SK-N-MC (cell line): Measurements from ENCODE around the gene ACSL3.

ENCODE experiments used
- DNase-seq: peaks from one replicate; pipeline ENCODE4 v3.0.0-alpha.2; 2011; ENCODE audit warnings: low read depth, low spot score
- H3K27ac ChIP-seq: fragments of 200-600 bp; sonication (generic); 2 replicates; pipeline ENCODE4 v1.5.1; 2016; ENCODE audit warnings: mixed run types
- H3K36me3 ChIP-seq: fragments of 200-600 bp; sonication (generic); 2 replicates; pipeline ENCODE4 v1.6.1; 2017; ENCODE audit warnings: antibody characterized with exemption, low read length, mixed read lengths; ENCODE audit not compliant: insufficient read depth
- H3K4me3 ChIP-seq: fragments of 200-600 bp; sonication (generic); 2 replicates; pipeline ENCODE4 v1.5.1; 2016
- H3K9ac ChIP-seq: fragments of 200-600 bp; sonication (generic); 2 replicates; pipeline ENCODE4 v1.8.0; 2017; ENCODE audit warnings: mixed run types, mixed read lengths; ENCODE audit not compliant: insufficient read length
- H3K9me3 ChIP-seq: fragments of 200-600 bp; sonication (generic); 2 replicates; pipeline ENCODE4 v1.6.1; 2017; ENCODE audit warnings: low read depth, mild to moderate bottlenecking, antibody characterized with exemption, low read length, moderate library complexity, mixed read lengths
- EZH2 ChIP-seq: fragments of 200-600 bp; sonication (generic); IDR thresholded peaks from one replicate; pipeline ENCODE4 v1.6.1; 2017; ENCODE audit warnings: antibody characterized with exemption
- FOXP2 ChIP-seq: optimal IDR thresholded peaks from 2 replicates; pipeline ENCODE3; 2011; ENCODE audit warnings: mild to moderate bottlenecking, moderate library complexity; ENCODE audit not compliant: insufficient read depth; ENCODE audit errors: extremely low read length, control extremely low read depth
- POLR2AphosphoS5 ChIP-seq: IDR thresholded peaks from 2 replicates; pipeline ENCODE4 v1.6.1; 2012; ENCODE audit warnings: mild to moderate bottlenecking, low read depth, low read length, borderline replicate concordance

ACSL3 gene

GRCh38 chr2:222920657-222921186 is 59.9 kb downstream of the ACSL3 start:
- H3K9ac ChIP-seq = no peak overlapping the region
- no peak overlapping the region for H3K27ac ChIP-seq
- no peak for DNase-seq
- TF ChIP-seq FOXP2 (no peak), POLR2AphosphoS5 (no peak), EZH2 (no peak)
- no peak overlapping the region for H3K4me3 ChIP-seq
- H3K9me3 ChIP-seq = peaks cover 2% of the 10 kb centered on the region; the same call in 1 of the 2 replicates
- H3K36me3 ChIP-seq = peaks cover 68% of the 10 kb centered on the region

DNA sequence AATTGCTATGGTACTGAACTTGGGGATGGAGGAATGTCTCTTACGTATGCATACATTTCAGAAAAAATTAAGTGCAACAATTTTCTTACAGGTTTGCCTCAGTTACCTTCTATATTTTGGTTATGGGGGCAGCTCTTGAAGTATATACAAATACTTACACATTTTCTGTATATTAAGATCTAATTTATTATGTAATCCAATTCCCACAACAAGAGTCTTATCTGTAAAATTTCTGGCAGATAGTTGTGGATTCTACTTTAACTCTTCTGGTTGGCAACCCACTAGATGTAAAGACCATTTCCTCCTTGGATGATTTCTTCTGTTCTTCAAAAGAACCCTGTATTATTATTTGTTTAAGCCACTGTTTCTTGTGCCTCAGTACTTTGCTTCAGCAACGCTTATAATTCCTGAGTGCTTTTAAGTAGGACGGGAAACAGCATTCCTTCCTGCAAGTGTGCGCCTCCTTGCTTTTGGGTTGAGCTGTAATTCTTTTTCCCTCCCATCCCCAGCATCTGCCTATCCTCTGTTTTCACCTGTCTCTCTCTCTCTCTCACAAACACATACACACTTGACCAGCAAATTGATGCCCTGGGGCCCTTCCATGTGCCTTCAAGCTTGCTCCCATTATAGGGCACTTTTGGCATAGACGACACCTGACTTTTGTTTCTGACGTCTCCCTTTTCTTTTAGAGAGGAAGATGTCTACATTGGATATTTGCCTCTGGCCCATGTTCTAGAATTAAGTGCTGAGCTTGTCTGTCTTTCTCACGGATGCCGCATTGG is 61.4 kb downstream of the ACSL3 start:
- no peak overlapping the region for H3K4me3 ChIP-seq
- no peak for DNase-seq
- no peak overlapping the region for H3K9ac ChIP-seq
- H3K36me3 ChIP-seq = peaks cover 68% of the 10 kb centered on the region
- no peak for TF ChIP-seq EZH2
- TF ChIP-seq FOXP2 = no peak
- peaks cover 2% of the 10 kb centered on the region; the same call in 1 of the 2 replicates for H3K9me3 ChIP-seq
- no peak overlapping the region for H3K27ac ChIP-seq

- TF ChIP-seq POLR2AphosphoS5 (no peak), EZH2 (no peak), FOXP2 (no peak)
- H3K36me3 ChIP-seq = peaks cover 58% of the 10 kb centered on the region
- no peak overlapping the region for H3K9ac ChIP-seq
These were observed 66.1 kb downstream of the ACSL3 start for GRCh38 chr2:222926915-222927314.

GRCh38 chr2:222927600-222927999 is 66.8 kb downstream of the ACSL3 start:
- Histone ChIP-seq H3K9me3 (peaks cover 2% of the 10 kb centered on the region; the same call in 1 of the 2 replicates), H3K36me3 (peaks cover 56% of the 10 kb centered on the region), H3K27ac (no peak overlapping the region), H3K9ac (no peak overlapping the region), H3K4me3 (no peak overlapping the region)
- no peak for DNase-seq
- TF ChIP-seq POLR2AphosphoS5 (no peak), FOXP2 (no peak), EZH2 (no peak)

More at GRCh38 chr2:222926915-222927314, 66.1 kb downstream of the ACSL3 start:
- no peak overlapping the region for H3K4me3 ChIP-seq
- DNase-seq = no peak
- H3K27ac ChIP-seq = no peak overlapping the region
- H3K9me3 ChIP-seq = peaks cover 2% of the 10 kb centered on the region; the same call in 1 of the 2 replicates

GRCh38 chr2:222928335-222928734 is 67.5 kb downstream of the ACSL3 start:
- Histone ChIP-seq H3K36me3 (peaks cover 52% of the 10 kb centered on the region), H3K27ac (no peak overlapping the region)

DNA sequence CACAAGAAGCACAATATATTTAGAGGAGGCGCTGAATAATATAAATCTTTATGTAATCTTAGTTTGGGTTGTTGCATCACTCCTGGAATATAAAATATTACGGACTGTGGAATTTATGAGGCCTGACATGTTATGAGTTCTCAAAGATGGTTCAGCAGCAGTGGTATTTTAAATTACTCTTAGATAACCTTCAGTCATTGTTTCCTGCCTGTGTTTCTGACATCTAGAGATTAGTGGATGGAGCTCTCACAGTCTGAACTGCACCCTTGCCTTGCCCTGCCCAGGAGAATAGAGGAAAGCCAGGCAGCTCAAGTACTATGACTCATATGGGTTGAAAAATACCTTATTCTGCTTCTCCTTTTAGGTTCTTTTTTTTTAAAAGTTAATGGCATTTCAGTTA is 70.0 kb downstream of the ACSL3 start:
- peaks cover 55% of the 10 kb centered on the region for H3K36me3 ChIP-seq
- H3K4me3 ChIP-seq = no peak overlapping the region
- H3K9me3 ChIP-seq = no peaks in the 10 kb centered on the region
- no peak for TF ChIP-seq FOXP2
- no peak for TF ChIP-seq POLR2AphosphoS5
- no peak overlapping the region for H3K9ac ChIP-seq
- DNase-seq = no peak
- H3K27ac ChIP-seq = no peak overlapping the region

More at GRCh38 chr2:222928335-222928734, 67.5 kb downstream of the ACSL3 start:
- TF ChIP-seq FOXP2 (no peak), EZH2 (no peak), POLR2AphosphoS5 (no peak)
- Histone ChIP-seq H3K9ac (no peak overlapping the region), H3K4me3 (no peak overlapping the region), H3K9me3 (peaks cover 2% of the 10 kb centered on the region; the same call in 1 of the 2 replicates)
- no peak for DNase-seq

DNA sequence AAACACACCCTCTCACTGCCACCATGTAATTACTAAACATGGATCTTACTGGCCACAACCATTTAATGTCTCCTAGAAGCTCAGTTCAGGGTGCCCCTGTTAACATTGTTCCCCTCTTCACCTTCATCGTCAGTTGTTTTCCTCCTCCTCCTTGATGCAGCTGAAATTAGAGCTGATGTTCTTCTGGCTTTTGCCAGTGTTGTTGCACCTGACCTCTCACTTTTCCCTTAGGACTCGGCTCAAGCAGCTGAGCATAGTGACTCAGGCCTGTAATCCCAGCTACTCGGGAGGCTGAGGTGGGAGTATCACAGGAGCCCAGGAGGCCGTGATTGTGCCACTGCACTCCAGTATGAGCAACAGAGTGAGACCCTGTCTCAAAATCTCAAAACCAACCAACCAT is 70.8 kb downstream of the ACSL3 start:
- DNase-seq = no peak
- H3K36me3 ChIP-seq = peaks cover 63% of the 10 kb centered on the region
- no peak overlapping the region for H3K27ac ChIP-seq

DNA sequence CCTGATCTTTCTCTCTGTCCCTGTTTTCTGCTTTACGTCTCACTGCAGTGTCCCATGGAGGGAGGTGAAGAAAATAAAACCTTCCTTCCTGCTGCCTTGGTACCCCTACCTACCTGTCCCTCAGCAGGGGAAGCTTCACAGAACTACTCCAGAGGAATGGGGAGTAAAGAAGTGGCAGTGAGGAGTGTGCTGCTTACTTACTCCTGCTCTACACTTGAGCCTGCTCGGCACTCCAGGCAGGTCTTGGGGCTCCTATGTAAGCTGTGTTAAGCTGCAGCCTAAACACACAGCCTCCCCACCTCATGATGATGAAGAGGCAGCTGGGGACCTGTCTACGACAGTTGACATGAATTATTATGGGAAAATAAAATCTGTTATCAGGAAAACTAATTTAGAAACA is 72.6 kb downstream of the ACSL3 start:
- no peak for DNase-seq
- H3K4me3 ChIP-seq = no peak overlapping the region
- H3K27ac ChIP-seq = no peak overlapping the region
- H3K9ac ChIP-seq = no peak overlapping the region
- peaks cover 69% of the 10 kb centered on the region for H3K36me3 ChIP-seq
- no peaks in the 10 kb centered on the region for H3K9me3 ChIP-seq
- TF ChIP-seq POLR2AphosphoS5 = no peak
- no peak for TF ChIP-seq FOXP2
- TF ChIP-seq EZH2 = no peak

More for the DNA sequence above, 70.8 kb downstream of the ACSL3 start:
- H3K9me3 ChIP-seq = no peaks in the 10 kb centered on the region
- no peak overlapping the region for H3K4me3 ChIP-seq
- no peak overlapping the region for H3K9ac ChIP-seq
- TF ChIP-seq POLR2AphosphoS5 (no peak), EZH2 (no peak), FOXP2 (no peak)
